ENCODE data around the gene P2RX3.
"Not testable (repeated sequence)": the region's sequence is repeated elsewhere in the genome, so short reads cannot be mapped to it uniquely, and the experiment has no call there.

P2RX3 gene

GRCh38 chr11:57338142-57338541 is at the start of gene P2RX3:
Gene P2RX3, plus strand, starts transcription at chr11:57338352. Its CDS starts 199 bp downstream, at chr11:57338551.
- no peak for FAIRE-seq

GRCh38 chr11:57288771-57289579 is 49.2 kb upstream of the P2RX3 start:
- FAIRE-seq = no peak

GRCh38 chr11:57290288-57290687 is 47.9 kb upstream of the P2RX3 start:
- FAIRE-seq = no peak

GRCh38 chr11:57294225-57295131 is 43.7 kb upstream of the P2RX3 start:
- no peak for FAIRE-seq

GRCh38 chr11:57296205-57296604 is 41.9 kb upstream of the P2RX3 start:
- FAIRE-seq = not testable (repeated sequence)

- FAIRE-seq = no peak
These were observed 40.9 kb upstream of the P2RX3 start for GRCh38 chr11:57297221-57297620.

- no peak for FAIRE-seq
These were observed 38.9 kb upstream of the P2RX3 start for GRCh38 chr11:57299150-57299737.

- FAIRE-seq = no peak
These were observed 37.4 kb upstream of the P2RX3 start for GRCh38 chr11:57300785-57301184.

- FAIRE-seq = no peak
These were observed 36.3 kb upstream of the P2RX3 start for GRCh38 chr11:57301711-57302423.

- FAIRE-seq = no peak
These were observed 35.7 kb upstream of the P2RX3 start for GRCh38 chr11:57302489-57302888.

- no peak for FAIRE-seq
These were observed 34.7 kb upstream of the P2RX3 start for GRCh38 chr11:57303280-57303989.

GRCh38 chr11:57303990-57304579 is 34.1 kb upstream of the P2RX3 start:
- FAIRE-seq = no peak

- no peak for FAIRE-seq
These were observed 32.6 kb upstream of the P2RX3 start for GRCh38 chr11:57305523-57305922.

- no peak for FAIRE-seq
These were observed 31.8 kb upstream of the P2RX3 start for GRCh38 chr11:57306161-57306876.

- FAIRE-seq = no peak
These were observed 31.1 kb upstream of the P2RX3 start for GRCh38 chr11:57306940-57307565.

GRCh38 chr11:57307666-57308270 is 30.4 kb upstream of the P2RX3 start:
- no peak for FAIRE-seq

GRCh38 chr11:57308426-57309060 is 29.6 kb upstream of the P2RX3 start:
- no peak for FAIRE-seq

GRCh38 chr11:57309106-57310059 is 28.8 kb upstream of the P2RX3 start:
- FAIRE-seq = no peak
